ENCODE measurements around the gene FAM98B.

FAM98B gene

DNA sequence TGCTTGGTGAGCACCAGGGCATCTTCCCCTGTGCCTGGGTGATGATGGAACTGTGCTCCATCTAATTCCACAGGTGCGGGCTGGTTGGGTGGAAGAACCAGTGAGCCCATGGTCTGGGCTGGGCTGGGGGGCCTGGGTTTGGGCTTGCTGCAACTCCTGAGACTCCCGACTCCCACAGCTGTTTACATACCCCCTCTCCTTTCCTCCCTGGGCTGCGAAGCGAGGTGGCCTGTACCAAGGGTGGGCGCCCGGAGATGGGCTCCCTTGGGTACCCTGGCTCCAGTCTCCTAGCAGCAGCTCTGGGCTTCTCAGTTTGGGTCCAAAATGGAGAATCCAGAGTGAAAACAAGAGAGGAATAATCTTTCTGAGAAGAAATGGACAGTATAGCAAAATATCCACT is 5.6 kb downstream of the FAM98B start:
- peaks cover 75% of the 10 kb centered on the region for H3K4me1 ChIP-seq (ENCODE audit: insufficient read depth, low read length, poor library complexity, severe bottlenecking)
- no peaks in the 10 kb centered on the region for H3K36me3 ChIP-seq (ENCODE audit: insufficient read depth, low read length)
- peaks cover 84% of the 10 kb centered on the region for H4K20me1 ChIP-seq (ENCODE audit: insufficient read depth, low read length, poor library complexity, severe bottlenecking)

DNA sequence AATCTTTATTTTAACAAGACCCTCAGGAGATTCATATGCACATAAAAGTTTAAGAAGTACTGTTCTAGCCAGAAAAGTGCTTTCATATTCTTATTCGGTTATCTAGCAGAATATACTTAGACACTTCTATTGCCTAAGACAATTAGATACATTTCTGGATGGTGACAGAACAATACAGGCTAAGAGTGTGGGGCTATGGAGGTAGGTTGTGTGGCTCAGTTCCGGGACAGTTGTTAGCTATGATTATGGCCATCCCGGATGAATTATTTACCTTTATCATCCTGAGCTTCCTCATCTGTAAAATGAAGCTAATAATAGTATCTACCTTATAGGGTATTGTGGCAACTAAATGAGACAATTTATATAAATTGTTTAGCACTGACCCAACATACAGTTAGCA is 6.6 kb downstream of the FAM98B start:
- H4K20me1 ChIP-seq (ENCODE audit: insufficient read depth, low read length, poor library complexity, severe bottlenecking), result peaks cover 78% of the 10 kb centered on the region
- H3K4me3 ChIP-seq (ENCODE audit: low read length, poor library complexity, severe bottlenecking), result peak overlapping the region; percentile 36
- no peak overlapping the region for H2AFZ ChIP-seq (ENCODE audit: low read length)
- H3K36me3 ChIP-seq (ENCODE audit: insufficient read depth, low read length), result 0 out of 2 replicates have a peak, but pooled peaks cover 3% of the 10 kb centered on the region
- no peak for TF ChIP-seq EZH2phosphoT487 (IDR thresholded peaks at IDR 0.05; ENCODE audit: borderline replicate concordance)
- TF ChIP-seq, protein P1, sequence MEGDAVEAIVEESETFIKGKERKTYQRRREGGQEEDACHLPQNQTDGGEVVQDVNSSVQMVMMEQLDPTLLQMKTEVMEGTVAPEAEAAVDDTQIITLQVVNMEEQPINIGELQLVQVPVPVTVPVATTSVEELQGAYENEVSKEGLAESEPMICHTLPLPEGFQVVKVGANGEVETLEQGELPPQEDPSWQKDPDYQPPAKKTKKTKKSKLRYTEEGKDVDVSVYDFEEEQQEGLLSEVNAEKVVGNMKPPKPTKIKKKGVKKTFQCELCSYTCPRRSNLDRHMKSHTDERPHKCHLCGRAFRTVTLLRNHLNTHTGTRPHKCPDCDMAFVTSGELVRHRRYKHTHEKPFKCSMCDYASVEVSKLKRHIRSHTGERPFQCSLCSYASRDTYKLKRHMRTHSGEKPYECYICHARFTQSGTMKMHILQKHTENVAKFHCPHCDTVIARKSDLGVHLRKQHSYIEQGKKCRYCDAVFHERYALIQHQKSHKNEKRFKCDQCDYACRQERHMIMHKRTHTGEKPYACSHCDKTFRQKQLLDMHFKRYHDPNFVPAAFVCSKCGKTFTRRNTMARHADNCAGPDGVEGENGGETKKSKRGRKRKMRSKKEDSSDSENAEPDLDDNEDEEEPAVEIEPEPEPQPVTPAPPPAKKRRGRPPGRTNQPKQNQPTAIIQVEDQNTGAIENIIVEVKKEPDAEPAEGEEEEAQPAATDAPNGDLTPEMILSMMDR (conservative IDR thresholded peaks at IDR 0.05; ENCODE audit: low read length), result no peak
- peaks cover 65% of the 10 kb centered on the region for H3K4me1 ChIP-seq (ENCODE audit: insufficient read depth, low read length, poor library complexity, severe bottlenecking)
- H3F3A ChIP-seq (ENCODE audit: low read depth), result no peaks in the 10 kb centered on the region
- H3K9ac ChIP-seq (ENCODE audit: low read depth, low read length, poor library complexity, severe bottlenecking), result no peak overlapping the region
- H3K79me2 ChIP-seq (ENCODE audit: insufficient read depth, low read length), result peaks cover 94% of the 10 kb centered on the region
- no peaks in the 10 kb centered on the region for H3K9me2 ChIP-seq (replicated peaks; ENCODE audit: low read depth, low read length)
- peak overlapping the region; percentile 95 for H3K4me2 ChIP-seq (ENCODE audit: low read depth, low read length, poor library complexity, severe bottlenecking)
- no peaks in the 10 kb centered on the region for H3K9me3 ChIP-seq (ENCODE audit: insufficient read depth, low read depth, low read length)
- H3K27me3 ChIP-seq (ENCODE audit: insufficient read depth, low read length, poor library complexity, severe bottlenecking), result no peaks in the 10 kb centered on the region

More for the DNA sequence above, 5.6 kb downstream of the FAM98B start:
- H3K27me3 ChIP-seq (ENCODE audit: insufficient read depth, low read length, poor library complexity, severe bottlenecking), result no peaks in the 10 kb centered on the region
- H2AFZ ChIP-seq (ENCODE audit: low read length), result no peak overlapping the region
- H3K79me2 ChIP-seq (ENCODE audit: insufficient read depth, low read length), result peaks cover 97% of the 10 kb centered on the region
- no peak overlapping the region for H3K9ac ChIP-seq (ENCODE audit: low read depth, low read length, poor library complexity, severe bottlenecking)
- TF ChIP-seq, protein P1 (conservative IDR thresholded peaks at IDR 0.05; ENCODE audit: low read length), result no peak
- TF ChIP-seq EZH2phosphoT487 (IDR thresholded peaks at IDR 0.05; ENCODE audit: borderline replicate concordance), result no peak
- peak overlapping the region; percentile 36 for H3K4me3 ChIP-seq (ENCODE audit: low read length, poor library complexity, severe bottlenecking)
- peak overlapping the region; percentile 95 for H3K4me2 ChIP-seq (ENCODE audit: low read depth, low read length, poor library complexity, severe bottlenecking)
- H3K9me3 ChIP-seq (ENCODE audit: insufficient read depth, low read depth, low read length), result no peaks in the 10 kb centered on the region
- no peaks in the 10 kb centered on the region for H3F3A ChIP-seq (ENCODE audit: low read depth)
- H3K9me2 ChIP-seq (replicated peaks; ENCODE audit: low read depth, low read length), result no peaks in the 10 kb centered on the region

DNA sequence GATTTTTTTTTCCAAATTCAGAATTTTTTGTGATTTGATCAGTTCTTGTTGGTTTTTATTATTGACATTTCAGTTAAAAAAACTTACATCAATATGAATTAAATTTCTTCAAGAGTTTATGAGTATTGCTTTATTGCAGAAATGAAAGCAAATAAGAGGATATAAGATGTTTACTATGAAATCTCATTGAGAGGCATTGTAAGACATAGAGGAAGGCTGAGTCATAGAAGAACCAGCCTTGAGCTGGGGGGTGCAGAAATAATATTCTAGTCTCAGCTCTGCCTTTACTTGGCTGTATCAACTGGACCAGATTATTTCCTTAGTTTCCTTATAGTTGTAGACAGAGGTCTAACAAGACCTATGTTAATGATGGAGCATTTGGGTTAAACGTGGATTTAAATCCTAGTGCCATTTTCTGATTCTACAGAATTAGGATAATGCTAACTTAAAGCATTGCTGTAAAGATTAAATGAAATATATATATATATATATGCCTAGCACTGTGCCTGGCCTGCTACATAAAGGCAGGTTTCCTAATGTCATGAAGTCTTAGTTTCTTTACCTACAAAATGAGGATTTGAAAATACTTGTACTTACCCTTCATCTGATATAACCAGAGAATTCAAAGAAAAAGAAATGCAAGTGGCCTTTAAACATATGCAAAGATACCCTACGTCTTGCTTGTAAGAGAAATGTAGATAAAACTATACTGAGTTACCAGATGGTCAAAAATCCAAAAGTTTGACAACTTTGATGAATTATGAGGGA is 7.3 kb downstream of the FAM98B start:
- no peaks in the 10 kb centered on the region for H3K27me3 ChIP-seq (ENCODE audit: insufficient read depth, low read length, poor library complexity, severe bottlenecking)
- H3K79me2 ChIP-seq (ENCODE audit: insufficient read depth, low read length), result peaks cover 94% of the 10 kb centered on the region
- peak overlapping the region; percentile 0 for H3K4me3 ChIP-seq (ENCODE audit: low read length, poor library complexity, severe bottlenecking)
- TF ChIP-seq, protein P1 (conservative IDR thresholded peaks at IDR 0.05; ENCODE audit: low read length), result no peak
- TF ChIP-seq EZH2phosphoT487 (IDR thresholded peaks at IDR 0.05; ENCODE audit: borderline replicate concordance), result no peak
- peaks cover 58% of the 10 kb centered on the region for H3K4me1 ChIP-seq (ENCODE audit: insufficient read depth, low read length, poor library complexity, severe bottlenecking)
- H3K9me2 ChIP-seq (replicated peaks; ENCODE audit: low read depth, low read length), result no peaks in the 10 kb centered on the region
- no peaks in the 10 kb centered on the region for H3K9me3 ChIP-seq (ENCODE audit: insufficient read depth, low read depth, low read length)
- H3K9ac ChIP-seq (ENCODE audit: low read depth, low read length, poor library complexity, severe bottlenecking), result no peak overlapping the region
- no peak overlapping the region for H2AFZ ChIP-seq (ENCODE audit: low read length)
- H4K20me1 ChIP-seq (ENCODE audit: insufficient read depth, low read length, poor library complexity, severe bottlenecking), result peaks cover 71% of the 10 kb centered on the region
- H3F3A ChIP-seq (ENCODE audit: low read depth), result no peaks in the 10 kb centered on the region
- H3K4me2 ChIP-seq (ENCODE audit: low read depth, low read length, poor library complexity, severe bottlenecking), result peak overlapping the region; percentile 95
- 0 out of 2 replicates have a peak, but pooled peaks cover 3% of the 10 kb centered on the region for H3K36me3 ChIP-seq (ENCODE audit: insufficient read depth, low read length)

All from Loucy (cell line).